GM12875 (cell line): Measurements from ENCODE around the gene MAPKAPK5.
"Not testable (repeated sequence)": the region's sequence is repeated elsewhere in the genome, so short reads cannot be mapped to it uniquely, and the experiment has no call there.

Source experiments
- H3K4me3 ChIP-seq: one replicate; pipeline ENCODE4 v1.5.1; 2011; ENCODE audit warnings: low read depth, low read length, control low read depth
- TF ChIP-seq, protein P1 (sequence below): IDR thresholded peaks from 2 replicates; pipeline ENCODE4 v1.5.1; 2011; ENCODE audit warnings: low read depth, mild to moderate bottlenecking, control low read depth, inconsistent platforms, low read length, moderate library complexity, borderline replicate concordance; ENCODE audit not compliant: insufficient read depth

MAPKAPK5 gene

DNA sequence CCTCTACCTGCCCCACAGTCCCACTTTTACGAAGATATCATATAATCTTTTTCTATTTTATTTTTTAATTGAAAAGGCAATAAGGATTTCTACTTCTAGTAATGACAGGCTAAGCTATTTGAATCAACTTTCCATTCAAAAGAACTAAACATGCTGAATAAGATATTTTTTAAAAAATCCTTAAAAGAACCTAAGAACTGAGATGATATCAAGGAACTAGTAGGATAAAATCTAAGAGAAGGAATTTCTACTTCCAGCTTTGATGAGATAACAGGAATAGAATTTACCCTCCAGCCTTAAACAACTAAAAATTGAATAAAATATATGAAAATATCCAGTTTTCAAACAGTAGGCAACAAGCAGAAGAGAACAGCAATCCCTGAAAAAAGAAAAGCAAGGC, 101.9 kb downstream of the MAPKAPK5 start:
- no peak overlapping the region for H3K4me3 ChIP-seq
- TF ChIP-seq, protein P1, sequence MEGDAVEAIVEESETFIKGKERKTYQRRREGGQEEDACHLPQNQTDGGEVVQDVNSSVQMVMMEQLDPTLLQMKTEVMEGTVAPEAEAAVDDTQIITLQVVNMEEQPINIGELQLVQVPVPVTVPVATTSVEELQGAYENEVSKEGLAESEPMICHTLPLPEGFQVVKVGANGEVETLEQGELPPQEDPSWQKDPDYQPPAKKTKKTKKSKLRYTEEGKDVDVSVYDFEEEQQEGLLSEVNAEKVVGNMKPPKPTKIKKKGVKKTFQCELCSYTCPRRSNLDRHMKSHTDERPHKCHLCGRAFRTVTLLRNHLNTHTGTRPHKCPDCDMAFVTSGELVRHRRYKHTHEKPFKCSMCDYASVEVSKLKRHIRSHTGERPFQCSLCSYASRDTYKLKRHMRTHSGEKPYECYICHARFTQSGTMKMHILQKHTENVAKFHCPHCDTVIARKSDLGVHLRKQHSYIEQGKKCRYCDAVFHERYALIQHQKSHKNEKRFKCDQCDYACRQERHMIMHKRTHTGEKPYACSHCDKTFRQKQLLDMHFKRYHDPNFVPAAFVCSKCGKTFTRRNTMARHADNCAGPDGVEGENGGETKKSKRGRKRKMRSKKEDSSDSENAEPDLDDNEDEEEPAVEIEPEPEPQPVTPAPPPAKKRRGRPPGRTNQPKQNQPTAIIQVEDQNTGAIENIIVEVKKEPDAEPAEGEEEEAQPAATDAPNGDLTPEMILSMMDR: no peak

DNA sequence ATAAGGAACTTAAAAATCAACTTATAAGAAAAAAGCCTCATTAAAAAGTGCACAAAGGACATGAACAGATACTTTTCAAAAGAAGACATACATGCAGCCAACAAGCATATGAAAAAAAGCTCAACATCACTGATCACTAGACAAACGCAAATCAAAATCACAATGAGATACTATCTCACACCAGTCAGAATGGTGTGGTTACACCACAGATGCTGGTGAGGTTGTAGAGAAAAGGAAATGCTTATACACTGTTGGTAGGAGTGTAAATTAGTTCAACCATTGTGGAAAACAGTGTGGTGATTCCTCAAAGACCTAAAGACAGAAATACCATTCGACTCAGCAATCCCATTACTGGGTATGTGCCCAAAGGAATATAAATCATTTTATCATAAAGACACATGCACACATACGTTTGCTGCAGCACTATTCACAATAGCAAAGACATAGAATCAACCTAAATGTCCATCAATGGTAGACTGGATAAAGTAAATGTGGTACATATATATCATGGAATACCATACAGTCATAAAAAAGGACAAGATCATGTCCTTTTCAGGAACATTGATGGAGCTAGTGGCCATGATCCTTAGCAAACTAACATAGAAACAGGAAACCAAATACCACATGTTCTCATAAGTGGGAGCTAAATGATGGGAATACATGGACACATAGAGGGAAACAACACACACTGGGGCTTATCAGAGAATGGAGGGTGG, 109.1 kb downstream of the MAPKAPK5 start:
- H3K4me3 ChIP-seq: not testable (repeated sequence)
